HCT116 (cell line): ENCODE results near the gene CIRBP. TPM values are rescaled to one million over a fixed set of nuclear protein-coding genes. Genes with fewer than 3 reads are reported as not detected.

Experiments
- ATAC-seq: fragments of 200-7000 bp; cut with Tn5 transposase; 2 replicates; pipeline ENCODE4 v1.9.1; 2020; ENCODE audit warnings: mild to moderate bottlenecking, moderate library complexity
- BruUV-seq: library from RNA; stranded (reverse); fragments of 400-500 nt; replicated peaks from 2 replicates; lab custom pipeline; 2021; lab: Mats Ljungman, UMichigan
- CTCF ChIA-PET: fragments of 300-600 bp; sonication (Branson Sonifier 250); formaldehyde crosslinking; loops from one replicate; lab custom pipeline; 2021; ENCODE audit warnings: antibody characterized with exemption; lab: Charles Lee
- POLR2A ChIA-PET: fragments of 300-600, 350-600 bp; sonication (Branson Sonifier 250); formaldehyde crosslinking; loops from one replicate; lab custom pipeline; 2021; ENCODE audit warnings: antibody characterized with exemption; lab: Charles Lee
- RAD21 ChIA-PET, 2 experiments: fragments of 300-600 bp; sonication (Branson Sonifier 250); formaldehyde crosslinking; loops; one replicate each; lab custom pipeline; 2023; ENCODE audit warnings: low total read pairs in 2 of 2; ENCODE audit not compliant: uncharacterized antibody in 2 of 2, unreplicated experiment in 2 of 2, low non-redundant PET in 1 of 2; lab: Charles Lee
- DNase-seq: peaks from one replicate; pipeline ENCODE4 v3.0.0-alpha.2; 2010; ENCODE audit warnings: low read depth, low spot score
- H2AFZ ChIP-seq: fragments of 200-600 bp; shearing (Covaris generic), sonication (generic); 2 replicates; pipeline ENCODE4 v1.6.1; 2017; ENCODE audit warnings: low read depth, mixed run types, mixed read lengths, antibody characterized with exemption, low read length; ENCODE audit not compliant: poor library complexity, severe bottlenecking
- H3K27ac ChIP-seq: 2 replicates; pipeline ENCODE4 v1.5.1; 2012; ENCODE audit warnings: low read depth, low read length
- H3K27me3 ChIP-seq: fragments of 200-600 bp; sonication (generic); 2 replicates; pipeline ENCODE4 v1.6.1; 2016; ENCODE audit warnings: mixed run types, low read length, mixed read lengths; ENCODE audit not compliant: insufficient read depth
- H3K36me3 ChIP-seq, 2 experiments: fragments of 200-500 bp in 1 of 2; fragments of 200-600 bp in 1 of 2; sonication (Bioruptor generic) in 1 of 2; sonication (generic) in 1 of 2; 2 replicates each; pipeline versions ENCODE4 v1.5.1 to v1.6.1; 2014 to 2016; ENCODE audit warnings: low read length in 2 of 2, inconsistent platforms in 1 of 2, mixed read lengths in 1 of 2, mixed run types in 1 of 2; ENCODE audit not compliant: insufficient read depth in 2 of 2, control insufficient read depth in 1 of 2
- H3K4me1 ChIP-seq, 2 experiments: fragments of 200-600 bp in 1 of 2; sonication (generic) in 1 of 2; 2 replicates each; pipeline versions ENCODE4 v1.5.1 to v1.6.1; 2012 to 2017; ENCODE audit warnings: low read length in 2 of 2, inconsistent platforms in 1 of 2, mild to moderate bottlenecking in 1 of 2, mixed read lengths in 1 of 2, mixed run types in 1 of 2, moderate library complexity in 1 of 2; ENCODE audit not compliant: insufficient read depth in 2 of 2, control insufficient read depth in 1 of 2
- H3K4me2 ChIP-seq: fragments of 200-600 bp; sonication (generic); 2 replicates; pipeline ENCODE4 v1.6.1; 2017; ENCODE audit warnings: mixed run types, low read length, mixed read lengths
- H3K4me3 ChIP-seq, 2 experiments: fragments of 200-600 bp in 1 of 2; sonication (generic) in 1 of 2; replicated peaks in 1 of 2; 2 replicates each; pipeline ENCODE4 v1.5.1; 2011 to 2016; ENCODE audit warnings: low read length in 2 of 2, control low read depth in 1 of 2, low read depth in 1 of 2, mild to moderate bottlenecking in 1 of 2, mixed read lengths in 1 of 2, mixed run types in 1 of 2
- H3K79me2 ChIP-seq: fragments of 200-600 bp; sonication (generic); 2 replicates; pipeline ENCODE4 v1.6.1; 2017; ENCODE audit warnings: mild to moderate bottlenecking, mixed run types, low read length, moderate library complexity, mixed read lengths; ENCODE audit not compliant: insufficient read depth
- H3K9ac ChIP-seq: fragments of 200-600 bp; sonication (generic); 2 replicates; pipeline ENCODE4 v1.6.1; 2016; ENCODE audit warnings: low read length, mixed read lengths
- H3K9me2 ChIP-seq: fragments of 200-600 bp; sonication (generic), shearing (Covaris generic); 2 replicates; pipeline ENCODE4 v1.6.1; 2017; ENCODE audit warnings: mixed run types, mild to moderate bottlenecking, moderate library complexity; ENCODE audit not compliant: insufficient read depth
- H3K9me3 ChIP-seq, 2 experiments: fragments of 200-500 bp in 1 of 2; fragments of 200-600 bp in 1 of 2; sonication (Bioruptor generic) in 1 of 2; sonication (generic) in 1 of 2; 2 replicates each; pipeline ENCODE4 v1.6.1; 2014 to 2017; ENCODE audit warnings: low read length in 2 of 2, mixed read lengths in 2 of 2, inconsistent platforms in 1 of 2, low read depth in 1 of 2, mild to moderate bottlenecking in 1 of 2, mixed run types in 1 of 2, moderate library complexity in 1 of 2; ENCODE audit not compliant: control insufficient read depth in 1 of 2, insufficient read depth in 1 of 2
- H4K20me1 ChIP-seq: fragments of 200-600 bp; sonication (generic), shearing (Covaris generic); 2 replicates; pipeline ENCODE4 v1.6.1; 2017; ENCODE audit warnings: mixed run types, mild to moderate bottlenecking, moderate library complexity; ENCODE audit not compliant: insufficient read depth
- CBX3 ChIP-seq: IDR thresholded peaks from 2 replicates; pipeline ENCODE4 v1.6.1; 2012; ENCODE audit warnings: low read depth
- CTCF ChIP-seq, 3 experiments: fragments of 200-600 bp in 1 of 3; sonication (generic) in 1 of 3; IDR thresholded peaks in 2 of 3; conservative IDR thresholded peaks in 1 of 3; 2 replicates each; pipeline ENCODE4 v1.5.1; 2012 to 2017; ENCODE audit warnings: low read depth in 2 of 3, low read length in 2 of 3, antibody characterized with exemption in 1 of 3, borderline replicate concordance in 1 of 3, control low read depth in 1 of 3, mild to moderate bottlenecking in 1 of 3, mixed read lengths in 1 of 3, mixed run types in 1 of 3, moderate library complexity in 1 of 3; ENCODE audit not compliant: insufficient read depth in 1 of 3
- EGR1 ChIP-seq: IDR thresholded peaks from 2 replicates; pipeline ENCODE4 v1.6.1; 2012; ENCODE audit warnings: low read depth
- EZH2 ChIP-seq: fragments of 200-600 bp; sonication (generic); IDR thresholded peaks from 2 replicates; pipeline ENCODE4 v1.6.1; 2017; ENCODE audit warnings: antibody characterized with exemption, mixed run types
- EZH2phosphoT487 ChIP-seq: fragments of 200-600 bp; IDR thresholded peaks from 2 replicates; pipeline ENCODE4 v1.6.1; 2018; ENCODE audit warnings: antibody characterized with exemption, borderline replicate concordance
- FOSL1 ChIP-seq: IDR thresholded peaks from 2 replicates; pipeline ENCODE4 v1.6.1; 2012; ENCODE audit warnings: low read depth
- POLR2A ChIP-seq: IDR thresholded peaks from 2 replicates; pipeline ENCODE4 v1.7.0; 2011; ENCODE audit warnings: borderline replicate concordance; ENCODE audit not compliant: insufficient read depth, insufficient read length; ENCODE audit errors: extremely low read depth
- POLR2AphosphoS5 ChIP-seq: IDR thresholded peaks from 2 replicates; pipeline ENCODE4 v1.6.1; 2011; ENCODE audit warnings: mild to moderate bottlenecking, low read depth, low read length, moderate library complexity
- RAD21 ChIP-seq: IDR thresholded peaks from 2 replicates; pipeline ENCODE4 v1.6.1; 2012; ENCODE audit warnings: low read depth, mild to moderate bottlenecking
- REST ChIP-seq: IDR thresholded peaks from 2 replicates; pipeline ENCODE4 v1.6.1; 2012; ENCODE audit warnings: low read depth
- SIN3A ChIP-seq: IDR thresholded peaks from 2 replicates; pipeline ENCODE4 v1.6.1; 2012; ENCODE audit warnings: low read depth
- SRF ChIP-seq: IDR thresholded peaks from 2 replicates; pipeline ENCODE4 v1.6.1; 2012; ENCODE audit warnings: low read depth
- YY1 ChIP-seq: IDR thresholded peaks from 2 replicates; pipeline ENCODE4 v1.6.1; 2011; ENCODE audit warnings: low read length, low read depth, moderate library complexity, mild to moderate bottlenecking; ENCODE audit not compliant: insufficient replicate concordance; ENCODE audit errors: extremely low read depth
- intact Hi-C: fragments of 100-400 bp; cut with micrococcal nuclease; formaldehyde crosslinking; loops from 2 replicates; pipeline ENCODE4 v1.10.0; 2022
- total RNA-seq: library from RNA; stranded (reverse); gene quantifications from one replicate; pipeline ENCODE4 v1.2.1, GENCODE V29; 2021; ENCODE audit not compliant: unreplicated experiment
- TF ChIP-seq, protein P1 (sequence below): IDR thresholded peaks from 2 replicates; pipeline ENCODE4 v1.6.1; 2012
- TF ChIP-seq, protein P2 (sequence below): IDR thresholded peaks from 2 replicates; pipeline ENCODE4 v1.6.1; 2011; ENCODE audit warnings: mild to moderate bottlenecking, low read length, moderate library complexity; ENCODE audit not compliant: insufficient replicate concordance; ENCODE audit errors: extremely low read depth
- TF ChIP-seq, protein P3 (sequence below): IDR thresholded peaks from 2 replicates; pipeline ENCODE4 v1.6.1; 2012

The CIRBP gene
- total RNA-seq, 1 experiment from 2014 or later, result 276 TPM

DNA sequence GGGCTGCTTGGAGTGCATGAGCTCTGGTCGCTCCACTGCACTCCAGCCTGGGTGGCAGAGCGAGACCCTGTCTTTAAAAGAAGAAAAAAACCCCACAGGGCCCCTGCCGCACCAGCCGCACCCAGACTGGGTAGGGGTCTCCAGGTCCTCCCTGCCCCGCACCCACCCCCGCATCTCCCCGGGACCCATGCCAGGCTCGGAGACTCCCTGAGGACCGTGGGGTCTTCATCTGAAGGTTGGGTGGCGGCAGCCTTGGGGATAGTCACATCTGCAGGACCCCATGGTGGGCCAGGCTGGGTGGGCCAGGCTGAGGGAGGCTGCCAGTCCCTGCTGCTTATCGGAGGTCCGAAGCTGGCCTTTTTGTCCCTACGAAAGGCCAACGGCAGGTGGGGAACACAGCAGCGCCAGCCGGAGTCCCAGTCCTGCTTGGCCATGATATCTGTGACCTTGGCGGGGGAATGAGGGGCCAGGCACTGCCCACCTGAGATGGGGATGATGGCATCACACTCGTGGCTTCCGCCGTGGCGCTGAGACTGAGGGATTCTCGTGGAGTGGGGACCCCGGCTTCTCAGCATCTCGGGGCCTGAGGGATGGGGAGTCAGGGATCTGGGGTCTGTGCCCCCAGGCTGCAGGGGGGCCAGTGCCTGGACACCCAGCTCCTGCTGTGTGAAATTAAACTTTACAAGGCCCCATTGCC, 27.6 kb downstream of the CIRBP start:
- Histone ChIP-seq H3K36me3 (no peaks in the 10 kb centered on the region), H3K9me2 (no peaks in the 10 kb centered on the region), H3K9ac (no peak overlapping the region), H3K4me1 (peaks cover 1 to 6% of the 10 kb centered on the region in 2 experiments; a peak in 2 of 4 replicates), H2AFZ (no peak overlapping the region), H3K79me2 (no peaks in the 10 kb centered on the region), H3K4me2 (no peak overlapping the region), H3K4me3 (no peak overlapping the region), H4K20me1 (no peaks in the 10 kb centered on the region)
- ChIA-PET CTCF (no interaction called here), RAD21 (no interaction called here), POLR2A (no interaction called here)
- DNase-seq, result no peak
- intact Hi-C loops, result no loop called here
- no peak for ATAC-seq
- BruUV-seq, result no TSS peak
- TF ChIP-seq CTCF (IDR thresholded peaks at IDR 0.05 in 2 of 3, conservative IDR thresholded peaks at IDR 0.05 in 1 of 3; ENCODE audit: borderline replicate concordance in 1 of 3, insufficient read depth in 1 of 3, low read depth in 2 of 3, low read length in 2 of 3) (no peak), EGR1 (no peak), YY1 (no peak), FOSL1 (no peak), RAD21 (no peak), POLR2AphosphoS5 (no peak), EZH2phosphoT487 (no peak), SRF (no peak), REST (no peak), POLR2A (no peak), EZH2 (no peak), CBX3 (no peak), SIN3A (no peak)
- TF ChIP-seq, protein P1, sequence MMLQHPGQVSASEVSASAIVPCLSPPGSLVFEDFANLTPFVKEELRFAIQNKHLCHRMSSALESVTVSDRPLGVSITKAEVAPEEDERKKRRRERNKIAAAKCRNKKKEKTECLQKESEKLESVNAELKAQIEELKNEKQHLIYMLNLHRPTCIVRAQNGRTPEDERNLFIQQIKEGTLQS, result no peak
- TF ChIP-seq, protein P2, sequence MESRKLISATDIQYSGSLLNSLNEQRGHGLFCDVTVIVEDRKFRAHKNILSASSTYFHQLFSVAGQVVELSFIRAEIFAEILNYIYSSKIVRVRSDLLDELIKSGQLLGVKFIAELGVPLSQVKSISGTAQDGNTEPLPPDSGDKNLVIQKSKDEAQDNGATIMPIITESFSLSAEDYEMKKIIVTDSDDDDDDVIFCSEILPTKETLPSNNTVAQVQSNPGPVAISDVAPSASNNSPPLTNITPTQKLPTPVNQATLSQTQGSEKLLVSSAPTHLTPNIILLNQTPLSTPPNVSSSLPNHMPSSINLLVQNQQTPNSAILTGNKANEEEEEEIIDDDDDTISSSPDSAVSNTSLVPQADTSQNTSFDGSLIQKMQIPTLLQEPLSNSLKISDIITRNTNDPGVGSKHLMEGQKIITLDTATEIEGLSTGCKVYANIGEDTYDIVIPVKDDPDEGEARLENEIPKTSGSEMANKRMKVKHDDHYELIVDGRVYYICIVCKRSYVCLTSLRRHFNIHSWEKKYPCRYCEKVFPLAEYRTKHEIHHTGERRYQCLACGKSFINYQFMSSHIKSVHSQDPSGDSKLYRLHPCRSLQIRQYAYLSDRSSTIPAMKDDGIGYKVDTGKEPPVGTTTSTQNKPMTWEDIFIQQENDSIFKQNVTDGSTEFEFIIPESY, result no peak
- TF ChIP-seq, protein P3, sequence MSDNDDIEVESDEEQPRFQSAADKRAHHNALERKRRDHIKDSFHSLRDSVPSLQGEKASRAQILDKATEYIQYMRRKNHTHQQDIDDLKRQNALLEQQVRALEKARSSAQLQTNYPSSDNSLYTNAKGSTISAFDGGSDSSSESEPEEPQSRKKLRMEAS, result no peak
- TF ChIP-seq, all 23 proteins: peak for 0
- Histone ChIP-seq H3K27me3 (no peaks in the 10 kb centered on the region), H3K27ac (no peak overlapping the region), H3K9me3 (no peaks in the 10 kb centered on the region)
